M059J (cell line): ENCODE results near the gene CD27. TPM values are rescaled to one million over a fixed set of nuclear protein-coding genes. Genes with fewer than 3 reads are reported as not detected.
"Not testable (repeated sequence)": the region's sequence is repeated elsewhere in the genome, so short reads cannot be mapped to it uniquely, and the experiment has no call there.

Experiments
- DNase-seq: peaks from one replicate; pipeline ENCODE4 v3.0.0-alpha.2; 2012; ENCODE audit warnings: low read depth
- total RNA-seq: library from RNA; depleted of rRNA; stranded (reverse); fragments of >200 nt; shearing (Covaris generic); gene quantifications from 2 replicates; pipeline ENCODE4 v1.2.3, GENCODE V29; 2014

Gene CD27
- total RNA-seq, 1 experiment from 2014 or later, result not detected

- no peak for DNase-seq
Observed at GRCh38 chr12:6461401-6462233, 16.9 kb downstream of the CD27 start.

GRCh38 chr12:6462234-6462995 is 17.7 kb downstream of the CD27 start:
- no peak for DNase-seq

GRCh38 chr12:6463216-6463615 is 18.5 kb downstream of the CD27 start:
- DNase-seq, result no peak

- no peak for DNase-seq
Observed at GRCh38 chr12:6463858-6464257, 19.1 kb downstream of the CD27 start.

- no peak for DNase-seq
Observed at GRCh38 chr12:6464531-6464930, 19.8 kb downstream of the CD27 start.

- DNase-seq, result peak; percentile 67
Observed at GRCh38 chr12:6465467-6466183, 20.9 kb downstream of the CD27 start.

GRCh38 chr12:6466184-6466573 is 21.4 kb downstream of the CD27 start:
- DNase-seq, result no peak

GRCh38 chr12:6466751-6467150 is 22.0 kb downstream of the CD27 start:
- DNase-seq, result not testable (repeated sequence)

GRCh38 chr12:6467571-6468282 is 23.0 kb downstream of the CD27 start:
- not testable (repeated sequence) for DNase-seq

- peak; percentile 30 for DNase-seq
Observed at GRCh38 chr12:6468283-6468575, 23.5 kb downstream of the CD27 start.

GRCh38 chr12:6469092-6469491 is 24.3 kb downstream of the CD27 start:
- DNase-seq, result no peak

- no peak for DNase-seq
Observed at GRCh38 chr12:6469609-6470374, 25.0 kb downstream of the CD27 start.

GRCh38 chr12:6470375-6471163 is 25.8 kb downstream of the CD27 start, which contains the start of gene VAMP1:
Gene VAMP1 (minus strand): TSS chr12:6470677. CDS start chr12:6470531, 146 bp downstream.
- peak; percentile 96 for DNase-seq

GRCh38 chr12:6471989-6472360 is 27.2 kb downstream of the CD27 start:
- DNase-seq, result peak; percentile 46

- no peak for DNase-seq
Observed at GRCh38 chr12:6472491-6472890, 27.7 kb downstream of the CD27 start.

- not testable (repeated sequence) for DNase-seq
Observed at GRCh38 chr12:6475233-6475975, 30.6 kb downstream of the CD27 start.

- DNase-seq, result peak; percentile 92
Observed at GRCh38 chr12:6476489-6476888, 31.7 kb downstream of the CD27 start.

GRCh38 chr12:6477601-6478377 is 33.0 kb downstream of the CD27 start:
- DNase-seq, result not testable (repeated sequence)

- DNase-seq, result no peak
Observed at GRCh38 chr12:6478416-6478815, 33.7 kb downstream of the CD27 start.
